Activated CD4-positive, alpha-beta memory T cell treated with anti-CD3 and anti-CD28 coated beads, Interleukin-2, amount 10 ng/mL, durations not matched to agents 7 days and 5 days (primary cell): ENCODE data around the gene LRRC71. TPM values are rescaled to one million over a fixed set of nuclear protein-coding genes. Genes with fewer than 3 reads are reported as not detected.

ENCODE experiments used
- CTCF ChIA-PET: fragments of 350-600 bp; sonication (Branson Sonifier 250); formaldehyde crosslinking; loops from one replicate; lab custom pipeline; 2021; ENCODE audit warnings: antibody characterized with exemption, inconsistent platforms; lab: Charles Lee
- POLR2A ChIA-PET: fragments of 350-600 bp; sonication (Branson Sonifier 250); formaldehyde crosslinking; loops from one replicate; lab custom pipeline; 2021; ENCODE audit warnings: antibody characterized with exemption; lab: Charles Lee
- DNase-seq: peaks from one replicate; pipeline ENCODE4 v3.0.0-alpha.2; 2020
- H3K27ac Mint-ChIP-seq: one replicate; pipeline ENCODE4 v1.8.0; 2021; ENCODE audit warnings: mild to moderate bottlenecking, mixed read lengths
- H3K27me3 Mint-ChIP-seq: one replicate; pipeline ENCODE4 v1.8.0; 2021; ENCODE audit warnings: mixed read lengths
- H3K36me3 Mint-ChIP-seq: one replicate; pipeline ENCODE4 v1.8.0; 2021; ENCODE audit warnings: low read depth, mixed read lengths
- H3K4me1 Mint-ChIP-seq: one replicate; pipeline ENCODE4 v1.8.0; 2021; ENCODE audit warnings: mixed read lengths
- H3K4me3 Mint-ChIP-seq: one replicate; pipeline ENCODE4 v1.8.0; 2021; ENCODE audit warnings: mild to moderate bottlenecking, mixed read lengths
- H3K9me3 Mint-ChIP-seq: one replicate; pipeline ENCODE4 v1.8.0; 2021; ENCODE audit warnings: mixed read lengths
- total RNA-seq, 2 experiments: library from RNA; stranded (reverse); gene quantifications; one replicate each; pipeline ENCODE4 v1.2.3, GENCODE V29; 2021

LRRC71 gene
- total RNA-seq, 2 experiments from 2014 or later: not detected

DNA sequence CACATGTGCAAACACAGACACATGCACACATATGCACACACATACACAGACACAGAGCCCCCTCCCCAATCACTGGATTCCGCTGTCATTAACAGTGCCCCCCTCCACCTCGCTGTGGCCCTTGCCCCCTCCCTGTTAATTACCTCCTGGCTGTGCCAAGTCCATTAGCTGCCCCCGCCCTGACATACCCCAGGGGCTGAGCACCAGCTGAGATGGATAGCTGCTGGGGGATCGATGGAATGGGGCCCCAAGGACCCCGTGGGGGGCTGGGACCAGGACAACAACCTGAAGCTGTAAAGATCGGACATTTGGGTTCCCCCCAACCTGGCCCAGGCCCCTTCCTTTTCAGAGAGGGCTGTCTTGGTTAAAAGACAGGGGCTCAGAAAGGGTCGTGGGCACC lies 36.5 kb upstream of the LRRC71 start:
- H3K9me3 Mint-ChIP-seq: no peaks in the 10 kb centered on the region
- no peaks in the 10 kb centered on the region for H3K4me1 Mint-ChIP-seq
- H3K27ac Mint-ChIP-seq: no peak overlapping the region
- peaks cover 37% of the 10 kb centered on the region for H3K27me3 Mint-ChIP-seq
- ChIA-PET POLR2A (no interaction called here), CTCF (interaction anchor here (1.0 to 1.5 kb wide), 4 partner anchors 8 to 45 kb away, joined by 3 to 6 read pairs (median 4); partner anchors contain the start of gene NTRK1)
- no peaks in the 10 kb centered on the region for H3K36me3 Mint-ChIP-seq
- no peak overlapping the region for H3K4me3 Mint-ChIP-seq
- DNase-seq: no peak

DNA sequence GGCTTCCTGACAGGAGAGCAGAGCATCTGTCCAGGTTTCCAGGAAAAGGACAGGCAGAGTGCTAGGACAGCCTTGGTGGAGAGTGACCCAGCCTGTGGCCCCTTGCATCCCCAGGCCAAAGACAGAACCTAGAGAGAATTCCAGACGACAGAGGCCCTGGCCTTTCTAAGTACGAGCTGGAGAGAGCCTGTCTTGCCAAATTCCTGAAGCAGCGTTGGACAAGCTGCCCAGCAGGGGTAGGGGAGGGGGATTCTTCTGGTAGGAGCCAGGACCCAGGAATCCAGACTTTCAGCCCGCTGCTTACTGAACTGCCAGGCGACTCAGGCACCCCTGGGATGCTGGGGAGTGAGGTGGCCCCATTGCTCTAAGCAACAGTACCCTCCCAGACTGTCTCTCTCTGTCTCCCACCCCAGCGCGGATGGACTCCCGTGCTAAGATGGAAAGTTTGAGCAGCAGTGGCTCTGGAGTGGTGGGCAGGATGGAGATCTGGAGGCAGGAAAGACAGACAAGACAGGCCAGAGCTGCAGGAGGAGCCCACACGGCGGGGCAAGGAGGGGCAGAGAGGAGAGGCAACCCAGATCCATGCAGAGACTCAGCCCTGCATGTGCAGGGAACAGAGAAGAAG lies 35.8 kb upstream of the LRRC71 start:
- Mint-ChIP-seq H3K36me3 (no peaks in the 10 kb centered on the region), H3K27me3 (peaks cover 37% of the 10 kb centered on the region), H3K27ac (no peak overlapping the region), H3K9me3 (no peaks in the 10 kb centered on the region), H3K4me3 (no peak overlapping the region), H3K4me1 (no peaks in the 10 kb centered on the region)
- ChIA-PET POLR2A (no interaction called here), CTCF (interaction anchor here (1.1 to 1.5 kb wide), 3 partner anchors 8 to 46 kb away, joined by 3 to 6 read pairs (median 4); partner anchors contain the start of gene NTRK1)
- no peak for DNase-seq

DNA sequence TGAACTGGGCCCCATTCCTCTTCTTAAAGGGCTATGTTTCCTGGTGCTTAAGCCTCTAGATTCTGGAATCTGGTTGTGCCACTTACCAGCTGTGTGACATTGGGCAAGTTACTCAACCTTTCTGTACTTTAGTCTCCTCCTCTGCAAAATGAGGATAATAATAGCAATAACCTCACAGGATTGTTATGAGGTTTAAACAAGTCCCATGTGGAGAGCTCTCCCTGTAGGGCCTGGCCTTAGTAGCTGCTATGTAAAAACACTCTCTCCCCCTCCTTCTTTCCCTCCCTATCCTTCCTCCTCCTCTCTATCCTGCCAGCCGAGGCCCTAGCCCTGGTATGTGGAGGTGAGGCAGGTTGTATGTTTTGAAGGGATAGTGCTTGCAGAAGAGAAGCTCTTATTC lies 35.1 kb upstream of the LRRC71 start:
- Mint-ChIP-seq H3K27me3 (peaks cover 38% of the 10 kb centered on the region), H3K36me3 (no peaks in the 10 kb centered on the region), H3K9me3 (no peaks in the 10 kb centered on the region), H3K27ac (no peak overlapping the region), H3K4me1 (peaks cover 2% of the 10 kb centered on the region), H3K4me3 (no peak overlapping the region)
- no peak for DNase-seq
- CTCF ChIA-PET: interaction anchor here (1.7 kb wide), 1 partner anchor 159 kb away, joined by 5 read pairs; no protein-coding TSS in a partner anchor
- POLR2A ChIA-PET: no interaction called here

DNA sequence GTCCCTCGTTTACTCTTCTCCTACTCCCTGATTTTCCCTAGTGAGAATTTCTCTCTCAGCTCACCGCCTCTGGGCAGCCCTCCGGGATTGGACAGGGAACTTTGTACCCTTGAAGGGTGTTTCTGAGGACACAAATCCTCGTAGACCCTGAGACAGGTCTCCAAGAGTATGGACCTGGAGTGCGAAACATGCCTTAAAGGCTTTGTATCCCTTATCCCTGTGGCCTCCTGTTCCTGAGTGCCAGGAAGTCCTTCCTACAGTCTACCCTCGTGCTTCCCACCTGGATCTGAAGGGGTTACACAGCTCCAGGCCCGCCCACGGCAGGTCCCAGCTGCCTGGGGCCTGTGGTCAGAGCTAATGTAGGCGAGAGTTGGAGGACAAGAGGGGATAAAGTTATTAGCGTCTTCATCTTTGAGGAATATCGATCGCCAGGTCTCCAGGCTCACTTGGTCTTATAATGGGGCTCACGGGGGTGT lies 34.5 kb upstream of the LRRC71 start:
- H3K36me3 Mint-ChIP-seq: no peaks in the 10 kb centered on the region
- H3K9me3 Mint-ChIP-seq: no peaks in the 10 kb centered on the region
- no peak overlapping the region for H3K27ac Mint-ChIP-seq
- peaks cover 39% of the 10 kb centered on the region for H3K27me3 Mint-ChIP-seq
- ChIA-PET POLR2A (no interaction called here), CTCF (interaction anchor here (1.7 to 8.1 kb wide), 2 partner anchors 89 to 160 kb away, joined by 5 to 112 read pairs; no protein-coding TSS in a partner anchor)
- no peak overlapping the region for H3K4me3 Mint-ChIP-seq
- no peak for DNase-seq
- peaks cover 2% of the 10 kb centered on the region for H3K4me1 Mint-ChIP-seq

DNA sequence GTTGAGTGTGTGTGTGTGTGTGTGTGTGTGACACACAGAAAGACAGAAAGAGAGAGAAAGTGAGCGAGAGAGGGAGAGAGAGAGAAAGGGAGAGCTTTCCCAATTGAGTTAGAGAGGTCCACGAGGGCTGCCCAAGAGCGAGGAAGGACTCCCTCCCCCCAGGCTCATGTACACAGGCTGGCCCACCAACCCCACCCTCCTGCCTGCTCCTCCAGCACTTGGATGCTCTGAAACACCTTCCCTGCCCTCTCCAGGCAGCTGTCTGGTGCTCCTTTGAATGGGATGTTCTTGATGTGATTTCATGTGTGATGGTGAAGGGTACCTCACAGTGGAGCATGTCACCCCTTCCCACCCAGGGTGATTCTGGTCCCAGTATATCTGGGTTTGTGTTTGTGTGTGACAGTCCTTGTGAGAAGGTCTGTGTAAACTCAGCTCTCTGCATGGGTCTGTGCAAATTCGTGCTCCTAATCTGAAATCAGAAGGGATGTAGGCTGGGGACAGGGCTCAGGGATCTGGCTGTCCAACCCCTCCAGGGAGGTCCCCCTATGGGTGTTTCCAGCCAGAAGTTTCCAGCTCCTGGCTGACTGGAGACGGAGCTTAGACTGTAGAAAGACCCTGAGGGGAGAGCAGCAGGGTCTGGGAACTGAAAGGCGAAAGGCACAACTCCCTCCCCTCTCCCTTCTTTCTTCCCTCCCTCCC lies 33.7 kb upstream of the LRRC71 start:
- DNase-seq: no peak
- ChIA-PET CTCF (interaction anchor here (0.9 to 8.1 kb wide), 3 partner anchors 27 to 161 kb away, joined by 3 to 112 read pairs (median 5); no protein-coding TSS in a partner anchor), POLR2A (no interaction called here)
- Mint-ChIP-seq H3K27me3 (peaks cover 46% of the 10 kb centered on the region), H3K9me3 (no peaks in the 10 kb centered on the region), H3K4me1 (peaks cover 5% of the 10 kb centered on the region), H3K4me3 (no peak overlapping the region), H3K36me3 (no peaks in the 10 kb centered on the region), H3K27ac (no peak overlapping the region)

DNA sequence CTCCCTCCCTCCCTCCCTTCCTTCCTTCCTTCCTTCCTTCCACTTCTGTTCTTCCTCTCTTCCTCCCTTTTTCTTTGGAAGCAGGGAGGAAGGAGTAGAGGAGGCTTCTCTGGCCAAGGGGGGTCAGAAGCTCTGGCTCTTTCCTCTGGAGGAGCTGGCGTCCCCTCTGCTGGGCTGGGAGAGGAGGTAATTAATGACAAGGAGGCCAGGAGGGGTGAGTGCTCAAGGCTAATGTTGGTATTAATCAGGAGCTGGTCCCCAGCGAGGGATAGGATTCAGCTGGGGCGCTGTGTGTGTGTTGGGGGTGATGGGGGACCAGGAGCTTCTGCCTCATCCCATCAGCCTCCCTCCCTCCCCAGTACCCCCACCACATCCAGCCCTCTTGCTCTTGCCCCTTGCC lies 33.1 kb upstream of the LRRC71 start:
- ChIA-PET CTCF (interaction anchor here (0.9 to 8.1 kb wide), 2 partner anchors 27 to 90 kb away, joined by 3 to 112 read pairs; no protein-coding TSS in a partner anchor), POLR2A (no interaction called here)
- no peak for DNase-seq
- peaks cover 11% of the 10 kb centered on the region for H3K4me1 Mint-ChIP-seq
- peaks cover 51% of the 10 kb centered on the region for H3K27me3 Mint-ChIP-seq
- no peaks in the 10 kb centered on the region for H3K9me3 Mint-ChIP-seq
- H3K4me3 Mint-ChIP-seq: no peak overlapping the region
- no peak overlapping the region for H3K27ac Mint-ChIP-seq
- no peaks in the 10 kb centered on the region for H3K36me3 Mint-ChIP-seq

DNA sequence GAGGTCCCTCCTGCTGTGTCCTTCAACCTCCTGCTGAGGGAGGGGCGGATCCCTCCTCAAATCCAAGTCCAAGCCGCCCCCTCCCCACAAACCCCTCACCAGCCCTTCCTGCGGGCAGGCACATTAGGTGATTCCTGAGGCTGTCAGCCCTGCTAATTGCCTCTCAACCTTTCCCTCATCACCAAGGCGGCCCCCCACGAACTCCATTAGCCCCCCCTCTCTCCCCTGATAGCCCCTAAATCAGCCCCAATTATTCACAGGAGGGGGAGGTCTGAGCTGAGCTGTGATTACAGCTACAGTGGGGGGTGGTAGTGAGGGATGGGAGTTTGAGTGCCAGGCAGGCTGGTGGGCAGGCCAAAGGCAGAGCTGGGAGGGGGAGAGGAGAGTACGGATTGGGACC lies 32.7 kb upstream of the LRRC71 start:
- peaks cover 52% of the 10 kb centered on the region for H3K27me3 Mint-ChIP-seq
- H3K27ac Mint-ChIP-seq: no peak overlapping the region
- no peak for DNase-seq

DNA sequence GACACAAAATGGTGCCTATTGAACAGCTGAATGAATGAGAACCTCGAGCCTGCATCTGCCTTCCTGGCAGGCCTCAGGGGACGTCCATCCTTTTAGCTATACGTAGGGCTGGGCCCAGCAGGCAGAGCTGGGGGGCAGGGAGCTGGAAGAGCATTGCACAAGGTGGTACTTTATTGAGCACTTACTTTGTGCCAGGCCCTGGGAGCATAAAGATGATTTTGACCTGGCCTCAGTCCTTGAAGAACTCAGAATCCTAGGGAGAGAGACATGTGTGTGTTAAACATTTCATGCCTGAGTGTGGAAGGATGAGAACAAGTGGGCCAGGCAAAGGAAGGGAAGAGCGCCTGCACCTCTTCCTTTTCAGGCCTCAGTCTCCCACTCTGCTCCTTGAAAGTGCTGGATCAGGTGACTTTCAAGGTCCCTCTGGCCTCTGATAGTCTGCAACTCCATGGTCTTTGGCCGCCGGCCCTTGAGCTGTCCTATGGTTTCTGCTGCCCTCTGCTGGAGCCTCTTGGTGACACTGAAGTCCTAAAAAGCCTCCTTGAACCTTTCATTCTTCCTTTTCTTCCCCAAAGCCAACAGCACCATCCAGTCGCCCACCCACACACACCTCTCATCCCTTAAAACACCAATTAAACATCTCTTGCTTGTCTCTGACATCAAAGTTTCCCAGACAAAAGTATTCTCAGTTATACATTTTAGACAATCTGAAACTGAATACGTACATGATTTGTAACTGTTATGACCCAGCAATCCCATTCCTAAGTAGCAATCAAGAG lies 30.4 kb upstream of the LRRC71 start:
- POLR2A ChIA-PET: interaction anchor here (1.5 kb wide), 2 partner anchors 27 to 89 kb away, joined by 3 to 7 read pairs; no protein-coding TSS in a partner anchor

More for the DNA sequence above, 32.7 kb upstream of the LRRC71 start:
- Mint-ChIP-seq H3K9me3 (no peaks in the 10 kb centered on the region), H3K4me1 (peaks cover 13% of the 10 kb centered on the region), H3K36me3 (no peaks in the 10 kb centered on the region), H3K4me3 (no peak overlapping the region)
- CTCF ChIA-PET: interaction anchor here (5.1 to 8.1 kb wide), 2 partner anchors 49 to 91 kb away, joined by 67 to 112 read pairs; no protein-coding TSS in a partner anchor
- POLR2A ChIA-PET: no interaction called here

DNA sequence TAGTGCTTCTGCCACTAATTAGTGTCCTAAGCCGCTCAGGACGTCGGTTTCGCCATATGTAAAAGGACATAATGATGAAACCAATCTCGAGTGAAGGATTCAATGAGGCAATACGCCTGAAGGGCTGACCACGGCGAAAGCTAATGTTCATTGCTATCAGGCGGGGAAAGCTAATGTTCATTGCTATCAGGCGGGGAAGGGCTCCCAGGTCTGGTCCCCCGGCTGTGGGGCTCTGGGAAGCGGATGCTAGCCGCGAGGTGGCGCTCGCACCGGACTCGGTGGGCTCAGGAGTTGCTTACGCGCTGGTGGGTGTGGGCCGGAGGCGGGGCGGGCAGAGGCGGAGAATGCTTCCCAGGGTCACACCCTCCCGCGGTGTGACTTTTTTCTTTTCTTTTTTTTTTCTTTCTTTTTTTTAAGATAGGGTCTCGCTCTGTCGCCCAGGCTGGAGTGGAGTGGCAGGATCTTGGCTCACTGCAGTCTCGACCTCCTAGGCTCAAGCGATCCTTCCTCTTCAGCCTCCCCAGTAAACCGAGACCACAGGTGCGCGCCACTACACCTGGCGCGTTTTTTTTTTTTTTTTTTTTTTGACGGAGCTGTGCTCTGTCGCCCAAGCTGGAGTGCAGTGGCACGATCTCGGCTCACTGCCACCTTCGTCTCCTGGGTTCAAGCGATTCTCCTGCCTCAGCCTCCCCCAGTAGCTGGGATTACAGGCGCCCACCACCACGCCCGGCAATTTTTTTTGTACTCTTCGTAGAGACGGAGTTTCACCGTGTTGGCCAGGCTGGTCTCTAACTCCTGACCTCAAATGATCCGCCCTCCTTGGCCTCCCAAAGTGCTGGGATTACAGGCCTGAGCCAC lies 28.0 kb upstream of the LRRC71 start:
- H3K27ac Mint-ChIP-seq: no peak overlapping the region
- ChIA-PET CTCF (interaction anchor here (0.6 to 8.1 kb wide), 28 partner anchors 9 to 264 kb away, joined by 3 to 112 read pairs (median 5); partner anchors contain the start of genes CRABP2, INSRR, ISG20L2 and METTL25B), POLR2A (interaction anchor here (0.6 to 0.7 kb wide), 2 partner anchors 31 to 164 kb away, joined by 3 read pairs; partner anchors contain the start of gene ISG20L2)
- H3K4me3 Mint-ChIP-seq: peak overlapping the region; percentile 49
- no peaks in the 10 kb centered on the region for H3K36me3 Mint-ChIP-seq
- H3K27me3 Mint-ChIP-seq: peaks cover 56% of the 10 kb centered on the region
- peak; percentile 87 for DNase-seq
- no peaks in the 10 kb centered on the region for H3K9me3 Mint-ChIP-seq
- peaks cover 22% of the 10 kb centered on the region for H3K4me1 Mint-ChIP-seq

More for the DNA sequence above, 30.4 kb upstream of the LRRC71 start:
- Mint-ChIP-seq H3K27me3 (peaks cover 58% of the 10 kb centered on the region), H3K36me3 (no peaks in the 10 kb centered on the region), H3K27ac (no peak overlapping the region), H3K9me3 (no peaks in the 10 kb centered on the region), H3K4me3 (no peak overlapping the region), H3K4me1 (peaks cover 22% of the 10 kb centered on the region)
- peak; percentile 69 for DNase-seq
- CTCF ChIA-PET: interaction anchor here (0.6 to 8.1 kb wide), 34 partner anchors 9 to 226 kb away, joined by 3 to 112 read pairs (median 4); partner anchors contain the start of genes INSRR, ISG20L2, METTL25B and NTRK1

DNA sequence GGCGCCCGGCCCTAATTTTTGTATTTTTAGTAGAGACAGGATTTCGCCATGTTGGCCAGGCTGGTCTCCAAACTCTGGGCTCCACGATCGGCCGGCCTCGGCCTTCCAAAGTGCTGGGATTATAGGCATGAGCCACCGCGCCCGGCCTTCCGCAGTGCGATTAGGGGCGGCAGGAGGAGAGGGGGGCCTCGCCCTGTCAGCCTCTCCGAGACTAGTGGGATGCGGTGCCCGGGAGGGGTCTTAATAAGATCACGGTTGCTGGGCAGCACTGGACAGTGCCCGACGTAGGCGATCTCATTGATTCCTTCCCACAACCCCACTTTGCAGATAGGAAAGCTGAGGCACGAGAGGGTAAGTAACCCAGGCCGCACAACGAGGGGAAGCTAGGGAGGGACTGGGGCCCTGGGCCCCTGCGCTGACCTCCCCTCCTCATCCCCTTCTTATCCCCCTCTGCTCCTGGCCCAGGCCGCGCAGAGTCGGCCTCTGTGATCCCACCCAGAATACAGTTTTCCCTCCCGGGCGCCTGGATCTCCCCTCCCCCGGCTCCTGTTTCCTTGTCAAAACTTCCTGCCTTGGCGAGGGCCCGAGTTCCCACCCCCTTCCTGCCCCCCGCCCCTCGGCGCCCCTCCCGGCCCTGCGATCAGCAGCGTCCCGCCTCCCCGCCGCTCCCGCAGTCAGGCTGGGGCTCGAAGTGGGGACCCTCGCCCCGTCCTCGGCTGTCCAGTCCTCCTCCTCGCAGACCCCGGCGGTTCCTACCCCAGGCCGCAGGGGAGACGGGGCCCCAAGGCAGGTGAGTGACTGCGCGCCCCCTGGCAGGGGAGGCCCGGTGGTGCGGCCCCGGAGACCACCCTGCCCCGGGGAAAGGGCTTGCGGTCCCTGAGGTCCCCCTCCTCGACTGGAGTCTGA lies 27.1 kb upstream of the LRRC71 start, which contains the start of gene PEAR1:
Gene PEAR1 (plus strand): TSS at position 671 of the 906 bp plus-strand sequence. CDS start 10,209 bp downstream, outside the sequence.
- H3K36me3 Mint-ChIP-seq: no peaks in the 10 kb centered on the region
- no peak within 1 kb of the TSS for H3K27ac Mint-ChIP-seq
- H3K4me1 Mint-ChIP-seq: peaks cover 31% of the 10 kb centered on the region
- H3K9me3 Mint-ChIP-seq: no peaks in the 10 kb centered on the region
- H3K27me3 Mint-ChIP-seq: peaks cover 62% of the 10 kb centered on the region
- H3K4me3 Mint-ChIP-seq: peak within 1 kb of the TSS; percentile 49
- POLR2A ChIA-PET: no interaction called here
- CTCF ChIA-PET: interaction anchor here (0.6 to 8.1 kb wide), 21 partner anchors 10 to 263 kb away, joined by 3 to 112 read pairs (median 5); partner anchors contain the start of genes CRABP2, INSRR, ISG20L2 and METTL25B
- no peak for DNase-seq

DNA sequence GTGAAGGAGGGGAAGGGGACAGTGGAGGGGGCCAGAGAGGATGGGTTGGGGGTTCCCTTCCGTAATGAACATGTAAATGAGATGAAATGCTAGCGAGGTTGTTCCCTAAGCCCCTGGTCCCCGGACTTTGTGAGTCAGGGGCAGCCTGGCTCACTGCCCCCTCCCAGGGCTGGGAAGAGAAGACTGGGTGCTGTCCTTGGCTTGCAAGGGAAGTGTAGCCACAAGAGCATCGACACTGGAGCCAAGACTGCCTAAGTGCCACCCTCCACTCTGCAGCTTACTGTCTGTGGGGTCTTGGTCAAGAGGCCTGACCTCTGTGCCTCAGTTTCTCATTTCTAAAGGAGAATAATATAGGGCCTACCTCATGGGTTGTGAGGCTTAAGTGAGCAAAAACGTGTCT lies 26.4 kb upstream of the LRRC71 start:
- ChIA-PET POLR2A (no interaction called here), CTCF (interaction anchor here (1.8 kb wide), 1 partner anchor 168 kb away, joined by 4 read pairs; no protein-coding TSS in a partner anchor)
- peaks cover 64% of the 10 kb centered on the region for H3K27me3 Mint-ChIP-seq
- no peaks in the 10 kb centered on the region for H3K36me3 Mint-ChIP-seq
- no peaks in the 10 kb centered on the region for H3K9me3 Mint-ChIP-seq
- no peak for DNase-seq
- H3K27ac Mint-ChIP-seq: no peak overlapping the region
- H3K4me1 Mint-ChIP-seq: peaks cover 35% of the 10 kb centered on the region
- H3K4me3 Mint-ChIP-seq: no peak overlapping the region
